NT2/D1 (cell line): ENCODE data around the gene GATB.
"Not testable (repeated sequence)": the region's sequence is repeated elsewhere in the genome, so short reads cannot be mapped to it uniquely, and the experiment has no call there.

Source experiments
- SUZ12 ChIP-seq: IDR thresholded peaks from 2 replicates; pipeline ENCODE4 v1.6.1; 2011; ENCODE audit not compliant: insufficient read length, insufficient read depth; ENCODE audit errors: extremely low read depth
- YY1 ChIP-seq: IDR thresholded peaks from 2 replicates; pipeline ENCODE4 v1.6.1; 2011; ENCODE audit not compliant: insufficient read length, insufficient read depth
- ZNF274 ChIP-seq: IDR thresholded peaks from 2 replicates; pipeline ENCODE4 v1.6.1; 2011; ENCODE audit warnings: mild to moderate bottlenecking, low read depth, low read length

- TF ChIP-seq ZNF274, YY1, SUZ12: not testable (repeated sequence)
Measured at GRCh38 chr4:151736852-151737251, 24.0 kb downstream of the GATB start.
